Ishikawa (cell line): ENCODE data around the gene RBM19.

Source experiments
- CEBPB ChIP-seq: IDR thresholded peaks from 2 replicates; pipeline ENCODE4 v1.6.1; 2012
- CREB1 ChIP-seq: IDR thresholded peaks from 2 replicates; pipeline ENCODE4 v1.6.1; 2012; ENCODE audit warnings: low read depth
- EGR1 ChIP-seq: IDR thresholded peaks from 2 replicates; pipeline ENCODE4 v1.6.1; 2012
- EP300 ChIP-seq: IDR thresholded peaks from 2 replicates; pipeline ENCODE4 v1.6.1; 2012; ENCODE audit warnings: borderline replicate concordance
- FOXM1 ChIP-seq: IDR thresholded peaks from 2 replicates; pipeline ENCODE4 v1.6.1; 2012; ENCODE audit warnings: low read depth, borderline replicate concordance
- MAX ChIP-seq: IDR thresholded peaks from 2 replicates; pipeline ENCODE4 v1.6.1; 2012
- NFIC ChIP-seq: IDR thresholded peaks from 2 replicates; pipeline ENCODE4 v1.6.1; 2012
- RAD21 ChIP-seq: IDR thresholded peaks from 2 replicates; pipeline ENCODE4 v1.6.1; 2012; ENCODE audit warnings: low read depth
- REST ChIP-seq: IDR thresholded peaks from 2 replicates; pipeline ENCODE4 v1.6.1; 2012; ENCODE audit warnings: low read depth, mild to moderate bottlenecking
- TAF1 ChIP-seq: IDR thresholded peaks from 2 replicates; pipeline ENCODE4 v1.6.1; 2012; ENCODE audit warnings: low read depth, mild to moderate bottlenecking
- TCF12 ChIP-seq: IDR thresholded peaks from 2 replicates; pipeline ENCODE4 v1.6.1; 2012; ENCODE audit warnings: low read depth
- TEAD4 ChIP-seq: IDR thresholded peaks from 2 replicates; pipeline ENCODE4 v1.6.1; 2012
- USF1 ChIP-seq: IDR thresholded peaks from 2 replicates; pipeline ENCODE4 v1.6.1; 2012
- YY1 ChIP-seq: IDR thresholded peaks from 2 replicates; pipeline ENCODE4 v1.6.1; 2012; ENCODE audit warnings: low read depth
- ZBTB7A ChIP-seq: IDR thresholded peaks from 2 replicates; pipeline ENCODE4 v1.6.1; 2012; ENCODE audit warnings: low read depth

Gene RBM19

GRCh38 chr12:113820309-113820708 is 145.8 kb downstream of the RBM19 start:
- TF ChIP-seq TCF12 (no peak), ZBTB7A (no peak), YY1 (no peak), REST (no peak), NFIC (no peak), EP300 (no peak), TEAD4 (no peak), CEBPB (no peak), FOXM1 (no peak), EGR1 (no peak), RAD21 (no peak), MAX (no peak), TAF1 (no peak), CREB1 (no peak), USF1 (no peak)

DNA sequence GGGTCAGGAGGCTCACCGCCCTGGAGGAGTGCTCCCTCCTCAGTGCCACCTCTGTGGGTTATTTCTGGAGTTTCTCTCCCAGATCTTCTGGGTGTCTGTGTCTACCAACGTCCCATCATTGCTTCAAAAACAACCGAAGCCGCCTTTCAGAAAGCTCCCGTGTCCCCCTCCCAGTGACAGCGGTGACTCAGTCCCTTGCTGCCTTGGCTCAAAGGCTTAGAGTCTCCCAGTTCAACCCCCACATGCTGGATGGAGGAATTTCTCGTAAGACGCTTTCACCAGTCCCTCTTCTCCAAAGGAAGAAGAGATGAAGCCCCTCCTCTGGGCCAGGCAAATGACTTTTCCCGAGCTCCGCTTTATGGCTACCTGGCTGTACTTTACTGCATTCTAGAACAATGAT is 146.6 kb downstream of the RBM19 start:
- TF ChIP-seq TAF1 (no peak), RAD21 (no peak), TCF12 (no peak), USF1 (no peak), YY1 (no peak), CREB1 (no peak), NFIC (no peak), EP300 (no peak), ZBTB7A (no peak), TEAD4 (no peak), FOXM1 (no peak)

GRCh38 chr12:113818833-113819232 is 147.3 kb downstream of the RBM19 start:
- TF ChIP-seq TCF12 (no peak), CEBPB (no peak), RAD21 (no peak), USF1 (no peak), EP300 (no peak), TEAD4 (no peak), MAX (no peak), CREB1 (no peak), FOXM1 (no peak), ZBTB7A (no peak), TAF1 (no peak), NFIC (no peak), EGR1 (no peak), YY1 (no peak), REST (no peak)

DNA sequence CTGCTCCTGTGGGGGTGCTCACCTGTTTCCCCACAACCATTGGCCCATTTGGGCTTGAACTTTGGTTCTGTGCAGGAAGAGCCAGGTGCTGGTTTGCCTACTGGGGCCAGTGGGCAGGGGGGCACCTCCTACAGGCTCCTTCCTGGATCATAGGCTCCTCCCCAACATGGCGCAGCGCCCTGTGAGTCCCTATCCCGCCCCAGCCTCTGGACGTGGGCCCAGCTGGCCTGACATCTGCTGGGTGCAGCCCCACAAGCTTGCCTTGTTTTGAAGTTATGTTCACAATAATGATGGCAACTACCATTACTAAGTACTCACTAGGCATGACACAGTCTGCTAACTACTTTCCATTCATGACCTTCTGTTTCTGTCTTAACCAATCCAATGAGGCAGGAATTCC is 147.8 kb downstream of the RBM19 start:
- TF ChIP-seq TCF12 (no peak), ZBTB7A (no peak), TAF1 (no peak), CEBPB (no peak)

DNA sequence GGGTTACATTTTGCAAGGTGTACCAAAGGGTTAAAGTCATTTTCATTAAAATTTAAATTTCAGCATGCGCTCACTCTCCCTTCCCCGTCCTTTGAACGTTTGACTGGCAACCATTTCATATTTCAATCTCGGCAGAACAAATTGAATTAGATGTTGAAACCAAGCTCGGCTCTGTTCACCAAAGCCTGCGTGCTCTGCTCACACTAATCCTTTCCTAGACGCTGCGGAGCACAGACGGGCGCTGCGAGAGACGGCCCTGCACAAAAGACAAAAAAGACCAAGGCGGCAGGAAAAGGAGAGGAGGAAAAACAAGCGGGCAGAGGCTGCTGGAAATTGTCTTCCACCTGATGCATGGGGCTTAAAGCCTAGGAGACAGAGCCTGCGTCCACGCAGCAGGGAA is 149.3 kb downstream of the RBM19 start:
- TF ChIP-seq ZBTB7A: no peak
- no peak for TF ChIP-seq MAX
- TF ChIP-seq RAD21: no peak
- no peak for TF ChIP-seq EP300
- no peak for TF ChIP-seq TAF1
- no peak for TF ChIP-seq YY1
- TF ChIP-seq TEAD4: no peak
- no peak for TF ChIP-seq FOXM1
- TF ChIP-seq NFIC: no peak
- TF ChIP-seq EGR1: no peak
- no peak for TF ChIP-seq USF1
- TF ChIP-seq TCF12: no peak
- TF ChIP-seq CEBPB: no peak
- no peak for TF ChIP-seq CREB1
- TF ChIP-seq REST: no peak
